GM12891 (cell line): ENCODE measurements around the gene ELMO1.

Experiments used
- PAX5 ChIP-seq: IDR thresholded peaks from 2 replicates; pipeline ENCODE4 v1.6.1; 2011; ENCODE audit warnings: low read length, moderate library complexity, mild to moderate bottlenecking; ENCODE audit not compliant: insufficient read depth, severe bottlenecking
- POLR2A ChIP-seq: IDR thresholded peaks from 2 replicates; pipeline ENCODE4 v1.6.1; 2011; ENCODE audit warnings: low read depth, low read length, control low read depth
- TAF1 ChIP-seq: IDR thresholded peaks from 2 replicates; pipeline ENCODE4 v1.6.1; 2011; ENCODE audit warnings: low read depth, low read length, control low read depth

DNA sequence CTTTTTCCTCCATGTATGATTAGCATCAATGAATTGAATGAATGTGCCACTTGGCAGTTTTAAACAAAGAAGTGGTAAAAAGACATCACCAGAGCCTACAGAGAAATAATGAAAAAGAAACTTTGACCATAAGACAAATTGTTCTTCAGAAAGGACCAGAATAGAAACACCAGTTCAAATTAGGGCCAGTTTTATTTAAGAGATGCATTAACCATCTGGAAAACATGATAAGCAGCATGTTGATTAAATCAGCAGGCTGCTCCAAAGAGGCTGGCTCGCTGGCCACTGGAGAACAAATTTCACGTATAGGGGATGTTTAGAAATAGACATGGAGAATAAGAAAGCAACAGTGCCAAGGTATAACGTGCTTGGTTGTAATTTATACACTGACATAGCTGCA, 482.0 kb downstream of the ELMO1 start:
- no peak for TF ChIP-seq POLR2A
- TF ChIP-seq TAF1 = no peak
- no peak for TF ChIP-seq PAX5
